GM19397 (cell line): ENCODE measurements around the gene TSHZ1.
A peak's percentile ranks its signal among the peaks of the same experiment; 100 is the strongest.

Experiments used
- ATAC-seq: cut with Tn5 transposase; IDR thresholded peaks from one replicate; pipeline ENCODE4 v1.9.1; 2021; ENCODE audit warnings: mild to moderate bottlenecking, moderate library complexity; ENCODE audit not compliant: unreplicated experiment

The TSHZ1 gene

DNA sequence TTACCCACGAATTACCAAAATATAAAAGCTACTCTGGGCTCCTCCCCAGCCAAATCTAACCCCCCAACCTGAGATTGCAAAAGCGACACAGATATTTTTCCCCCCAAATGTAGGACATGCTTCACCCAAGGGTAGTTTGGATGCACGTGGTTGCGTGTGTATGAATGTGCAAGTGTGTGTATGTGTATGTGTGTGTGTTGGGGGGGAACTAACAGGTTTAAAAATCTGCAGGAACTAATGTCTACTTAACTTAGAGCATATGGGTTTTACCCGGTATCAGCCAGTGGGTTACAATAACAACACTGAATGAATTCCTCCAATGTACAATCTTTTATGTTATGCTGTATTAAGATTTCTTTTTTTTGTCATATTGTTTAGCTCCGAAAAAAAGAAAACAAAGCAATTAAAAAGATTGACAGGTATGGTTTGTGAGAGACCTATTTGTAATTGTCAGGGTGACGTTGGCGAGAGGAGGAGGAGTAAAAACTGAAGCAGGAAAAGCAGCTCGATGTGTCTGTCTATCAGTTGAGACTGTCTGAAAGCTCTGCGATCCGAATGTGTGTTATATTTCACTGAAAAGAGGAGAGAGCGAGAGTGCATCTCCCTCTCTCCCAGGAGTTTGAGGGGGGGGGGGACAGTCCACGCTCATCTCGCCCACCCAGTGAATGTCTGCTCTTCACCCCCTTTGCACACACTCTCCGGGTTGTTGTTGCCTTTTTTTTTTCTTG lies at the start of gene TSHZ1:
TSHZ1 (plus strand) TSS at position 524 of the 728 bp plus-strand sequence. CDS start 1,080 bp downstream, outside the sequence.
- ATAC-seq: peak; percentile 16

- ATAC-seq: no peak
Observed at GRCh38 chr18:75161256-75162028, 49.2 kb upstream of the TSHZ1 start.

DNA sequence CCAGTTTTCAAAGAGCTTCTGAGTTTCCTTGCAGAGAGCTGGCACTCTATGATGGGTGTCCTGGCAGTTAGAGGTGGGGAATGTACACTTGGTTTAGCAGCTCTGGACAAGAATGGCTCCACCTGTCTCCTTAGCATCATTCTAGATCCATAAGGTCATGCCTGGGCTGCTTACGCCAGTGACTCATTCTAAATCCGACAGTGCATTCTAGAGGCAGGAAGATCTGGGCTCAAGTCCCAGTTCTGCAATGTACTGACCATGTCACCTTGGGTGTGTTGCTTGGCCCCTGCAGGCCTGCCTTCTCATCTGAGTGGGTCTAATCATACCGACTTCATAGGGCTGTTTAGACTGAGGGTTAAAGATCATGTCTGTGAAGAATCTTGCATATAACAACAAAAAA lies 48.1 kb upstream of the TSHZ1 start:
- ATAC-seq: no peak

DNA sequence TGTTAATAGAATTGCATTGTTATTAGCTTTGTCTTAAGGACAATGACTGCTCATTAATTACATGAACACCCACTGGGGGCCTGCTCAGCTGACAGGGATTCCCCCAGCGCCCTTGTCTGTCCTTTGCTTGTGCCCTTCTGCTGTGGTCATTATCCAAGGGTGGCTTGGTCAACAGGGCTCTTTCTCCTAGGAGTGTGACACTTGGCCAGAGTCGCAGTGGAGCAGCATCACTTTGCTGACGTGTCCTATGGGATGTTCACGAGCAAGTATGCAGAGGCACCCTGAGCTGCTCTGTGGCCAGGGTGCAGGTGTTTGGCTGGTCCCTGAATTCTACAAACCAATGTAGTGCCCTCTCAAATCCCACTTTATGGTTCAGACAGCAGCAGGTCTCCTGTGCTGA lies 47.6 kb upstream of the TSHZ1 start:
- ATAC-seq: no peak

GRCh38 chr18:75163736-75164135 lies 46.9 kb upstream of the TSHZ1 start:
- no peak for ATAC-seq

GRCh38 chr18:75164479-75164878 lies 46.1 kb upstream of the TSHZ1 start:
- no peak for ATAC-seq

DNA sequence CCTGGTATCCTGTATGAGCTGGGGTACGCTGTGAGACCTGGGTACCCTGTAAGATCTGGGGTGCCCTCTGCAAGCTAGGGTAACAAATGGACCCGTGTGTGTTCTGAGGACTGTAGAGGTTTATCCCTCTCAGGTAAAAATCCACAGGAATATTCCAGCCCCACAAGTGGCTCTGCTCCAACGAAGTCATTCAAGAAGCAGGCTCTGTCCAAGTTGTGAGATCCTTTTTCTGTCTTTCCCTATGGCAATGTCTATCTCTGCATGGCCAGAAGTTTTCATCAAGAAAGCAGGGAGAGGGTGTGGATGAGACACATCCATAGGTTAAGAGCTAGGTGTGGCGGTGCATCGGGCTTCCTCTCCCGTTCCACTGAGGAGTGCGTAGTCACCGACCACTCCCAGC lies 44.7 kb upstream of the TSHZ1 start:
- ATAC-seq: no peak

- ATAC-seq: no peak
Observed at GRCh38 chr18:75167137-75167536, 43.5 kb upstream of the TSHZ1 start.

DNA sequence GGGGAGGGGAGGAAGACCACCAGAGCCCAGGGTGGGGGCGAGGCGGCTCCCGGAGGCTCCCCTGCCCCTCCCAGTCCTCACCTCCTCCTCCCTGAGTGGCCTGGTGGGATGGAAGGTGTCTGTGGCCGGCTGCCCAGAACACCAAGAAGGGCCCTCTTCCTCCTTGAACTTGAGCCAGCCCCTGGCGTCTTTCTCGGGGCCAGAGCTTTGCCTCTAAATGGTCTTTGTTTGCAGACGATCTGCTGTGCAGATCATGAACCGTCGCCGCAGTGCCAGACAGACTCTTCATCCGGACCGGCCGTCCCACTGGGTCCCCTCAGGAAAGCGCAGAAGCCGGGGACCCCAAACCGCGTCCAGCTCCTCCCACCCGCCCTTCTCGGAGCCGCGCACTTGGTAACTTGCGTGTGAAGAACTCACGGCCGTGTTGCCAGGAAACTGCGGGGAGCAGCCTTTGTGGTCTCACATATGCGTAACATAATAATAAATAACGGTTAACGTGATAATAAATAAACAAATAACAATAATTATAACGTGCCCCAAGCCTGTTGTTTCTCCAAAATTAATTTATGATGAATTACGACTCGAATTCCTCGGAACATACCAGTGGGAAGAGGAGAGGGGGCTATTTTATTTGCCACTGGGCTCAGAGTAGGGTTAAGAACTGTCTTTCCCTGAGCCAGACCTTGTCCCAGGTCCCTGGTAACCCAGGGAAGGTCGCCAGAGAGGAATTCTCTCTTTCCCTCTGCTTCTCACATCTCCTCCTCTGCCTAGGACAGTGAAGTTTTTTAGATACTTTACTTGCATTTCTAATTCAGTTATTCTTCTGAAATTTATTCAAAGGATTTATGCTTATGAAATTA lies 42.6 kb upstream of the TSHZ1 start:
- no peak for ATAC-seq

DNA sequence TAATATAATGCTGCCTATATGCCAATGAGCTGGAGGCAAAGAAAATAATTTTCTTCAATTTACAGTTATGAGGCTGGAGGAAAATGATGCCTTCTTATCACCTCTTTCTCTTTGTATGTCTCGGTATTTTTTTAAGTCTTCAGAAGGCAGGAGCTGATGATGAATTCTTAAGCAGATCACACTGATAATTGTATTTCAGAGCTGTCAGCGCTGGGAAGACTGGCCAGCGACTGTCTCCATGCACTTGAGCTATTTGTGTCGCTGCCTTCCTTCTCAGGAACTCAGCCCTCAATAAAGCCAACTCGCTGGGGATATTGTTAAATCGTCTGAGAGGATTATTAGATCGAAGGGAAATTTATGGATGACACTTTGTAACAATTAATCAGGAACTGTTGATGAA lies 42.0 kb upstream of the TSHZ1 start:
- ATAC-seq: no peak

DNA sequence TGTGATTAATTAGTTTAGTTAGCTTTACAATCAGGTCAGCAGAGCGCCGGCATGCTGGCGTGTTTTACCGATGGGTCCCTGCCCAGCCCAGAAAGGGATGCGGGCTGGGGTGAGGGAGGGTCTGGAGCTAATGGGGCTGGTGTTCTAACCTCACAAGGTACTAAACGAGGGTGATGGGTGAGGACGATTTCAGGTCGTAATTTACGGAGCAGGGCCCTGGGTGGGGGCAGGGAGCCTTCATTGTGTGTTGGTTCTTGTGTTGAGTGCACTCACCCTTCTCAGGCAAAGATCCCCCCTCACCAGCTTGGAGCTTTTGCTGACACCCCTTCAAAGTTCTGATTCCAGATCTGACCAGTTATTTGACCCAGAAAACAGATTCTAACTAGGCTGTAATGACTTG lies 41.2 kb upstream of the TSHZ1 start:
- ATAC-seq: no peak

- no peak for ATAC-seq
Observed at GRCh38 chr18:75170022-75170789, 40.4 kb upstream of the TSHZ1 start.

DNA sequence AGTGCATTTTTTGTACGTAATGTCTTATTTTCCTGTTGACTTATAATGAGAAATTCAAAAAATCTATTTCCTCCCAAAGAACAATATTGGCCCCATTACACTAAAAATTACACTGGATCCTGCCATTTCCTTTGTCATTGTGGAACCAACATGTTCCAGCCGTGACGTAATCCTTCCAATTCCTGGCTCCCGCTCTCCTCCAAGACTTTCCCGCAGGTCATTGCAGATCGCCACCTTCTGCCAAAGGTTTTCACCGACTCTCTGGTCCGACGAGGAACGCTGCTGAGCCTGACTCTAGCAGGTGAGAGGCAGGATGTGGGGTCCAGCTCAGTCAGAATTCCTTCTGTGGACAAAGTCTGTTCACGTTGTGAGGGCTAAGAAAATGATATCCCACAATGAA lies 39.7 kb upstream of the TSHZ1 start:
- ATAC-seq: no peak

GRCh38 chr18:75172299-75173124 lies 38.1 kb upstream of the TSHZ1 start:
- peak; percentile 33 for ATAC-seq

DNA sequence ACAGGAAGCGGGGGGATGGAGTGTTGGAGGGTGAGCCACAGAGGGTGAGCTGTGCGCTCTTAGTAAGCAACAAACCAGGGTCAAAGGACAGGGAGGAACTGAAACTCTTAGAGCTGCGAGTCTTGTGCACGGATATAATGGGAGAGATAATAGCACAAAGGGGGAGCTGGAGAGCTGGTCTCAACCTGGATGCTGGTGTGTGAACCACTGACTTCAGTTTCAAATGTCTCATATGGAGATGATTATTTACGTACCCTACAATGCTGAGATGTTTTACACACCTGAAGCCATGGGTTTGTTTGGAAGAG lies 37.5 kb upstream of the TSHZ1 start:
- peak; percentile 98 for ATAC-seq

- ATAC-seq: no peak
Observed at GRCh38 chr18:75173738-75174137, 36.9 kb upstream of the TSHZ1 start.

GRCh38 chr18:75176849-75177248 lies 33.7 kb upstream of the TSHZ1 start:
- no peak for ATAC-seq

DNA sequence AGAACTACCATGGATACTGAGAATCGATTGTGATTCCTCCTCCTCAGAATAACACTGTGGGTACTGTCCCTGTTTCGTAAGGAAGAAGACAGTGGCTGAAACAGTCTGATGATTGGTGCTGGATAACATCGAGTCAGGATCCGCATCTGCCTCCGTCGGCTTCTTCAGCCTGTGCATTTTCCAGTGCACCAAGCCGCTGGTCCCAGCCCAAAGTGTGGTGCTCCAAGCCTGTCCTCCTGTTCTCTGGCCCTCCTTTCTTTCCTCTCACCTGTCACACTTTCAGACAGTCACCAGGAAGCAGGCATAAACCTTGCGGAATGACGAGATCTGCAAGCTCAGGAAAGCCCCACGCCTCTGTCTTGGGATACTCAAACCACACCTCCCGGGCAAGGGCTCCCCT lies 32.2 kb upstream of the TSHZ1 start:
- no peak for ATAC-seq

DNA sequence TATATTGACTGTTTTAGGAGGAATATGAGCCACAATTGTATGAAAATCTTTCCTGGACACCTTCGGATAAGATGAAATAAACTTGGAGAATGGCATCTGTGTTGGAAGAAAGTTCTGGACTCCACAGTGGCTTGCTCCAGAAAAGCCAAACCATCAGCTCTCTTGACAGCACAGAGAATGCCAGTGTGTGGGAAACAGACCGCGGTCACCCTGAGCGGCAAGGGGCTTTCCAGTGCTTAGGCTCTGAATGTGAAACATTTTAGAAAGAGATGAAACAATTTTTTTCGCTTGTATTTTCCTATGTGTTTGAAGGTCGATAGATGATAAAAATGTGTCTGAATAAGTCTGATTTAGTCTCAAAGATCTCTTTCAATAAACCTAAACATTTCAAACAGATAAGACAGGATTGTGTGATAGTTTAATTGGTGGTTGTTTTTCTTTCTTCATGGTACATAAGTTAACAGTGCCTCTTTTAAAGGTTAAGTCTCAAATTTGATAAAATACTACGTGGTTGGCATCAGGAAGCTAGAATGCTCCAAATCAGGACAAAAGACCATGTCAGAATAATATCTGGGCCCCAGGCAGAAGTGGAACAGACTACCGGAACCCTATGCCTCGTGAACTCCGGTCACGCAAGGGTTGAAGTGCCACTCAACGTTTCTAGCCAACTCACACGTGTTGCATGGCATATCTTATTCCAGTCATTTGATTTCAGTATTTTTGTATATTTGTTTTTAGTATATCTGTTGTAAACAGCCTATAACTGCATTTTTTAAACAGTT lies 30.6 kb upstream of the TSHZ1 start:
- no peak for ATAC-seq
